Measurements from ENCODE around the gene ZNF211. TPM values are rescaled to one million over a fixed set of nuclear protein-coding genes. Genes with fewer than 3 reads are reported as not detected.

ZNF211 gene
- total and polyA plus RNA-seq, 2 donors (not counting 3 experiments of a cell fraction or from before 2014, with no cell fraction given): 4.7 to 9.4 TPM

DNA sequence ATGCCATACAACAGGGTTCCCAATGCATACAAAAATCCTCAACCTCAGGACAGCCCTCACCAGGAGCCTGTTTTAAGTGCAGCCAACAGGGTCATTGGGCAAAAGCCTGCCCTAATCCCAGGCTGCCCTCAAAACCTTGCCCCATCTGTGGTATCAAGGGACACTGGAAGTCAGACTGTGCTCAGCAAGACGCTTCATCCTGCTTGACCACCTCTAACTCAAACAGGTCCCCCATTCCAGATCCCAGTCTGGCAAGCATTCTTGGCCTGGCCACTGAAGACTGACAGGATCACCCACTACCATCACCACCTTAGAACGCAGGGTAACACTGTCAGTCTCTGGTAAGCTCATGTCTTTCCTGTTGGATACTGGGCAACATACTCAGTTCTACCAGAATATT is 20.7 kb downstream of the ZNF211 start:
- no peak for DNase-seq (ENCODE audit: low read depth, low spot score)
- TF ChIP-seq EZH2 (IDR thresholded peaks at IDR 0.05; ENCODE audit: borderline replicate concordance, low read depth, low read length, severe bottlenecking): no peak
- no peak for TF ChIP-seq GATA2 (IDR thresholded peaks at IDR 0.05; ENCODE audit: insufficient read depth, insufficient read length, low read depth, low read length)
- TF ChIP-seq, protein P1, sequence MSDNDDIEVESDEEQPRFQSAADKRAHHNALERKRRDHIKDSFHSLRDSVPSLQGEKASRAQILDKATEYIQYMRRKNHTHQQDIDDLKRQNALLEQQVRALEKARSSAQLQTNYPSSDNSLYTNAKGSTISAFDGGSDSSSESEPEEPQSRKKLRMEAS (IDR thresholded peaks at IDR 0.05; ENCODE audit: insufficient read depth, insufficient read length): no peak
- TF ChIP-seq POLR2A (IDR thresholded peaks at IDR 0.05; ENCODE audit: low read depth, low read length): no peak
- no peak for TF ChIP-seq JUN (IDR thresholded peaks at IDR 0.05; ENCODE audit: borderline replicate concordance, insufficient read depth, insufficient read length, low read depth)
- no peak for TF ChIP-seq MYC (IDR thresholded peaks at IDR 0.05; ENCODE audit: low read depth, low read length)
- TF ChIP-seq FOS (IDR thresholded peaks at IDR 0.05; ENCODE audit: borderline replicate concordance, insufficient read depth, low read length): no peak
- TF ChIP-seq, protein P2, sequence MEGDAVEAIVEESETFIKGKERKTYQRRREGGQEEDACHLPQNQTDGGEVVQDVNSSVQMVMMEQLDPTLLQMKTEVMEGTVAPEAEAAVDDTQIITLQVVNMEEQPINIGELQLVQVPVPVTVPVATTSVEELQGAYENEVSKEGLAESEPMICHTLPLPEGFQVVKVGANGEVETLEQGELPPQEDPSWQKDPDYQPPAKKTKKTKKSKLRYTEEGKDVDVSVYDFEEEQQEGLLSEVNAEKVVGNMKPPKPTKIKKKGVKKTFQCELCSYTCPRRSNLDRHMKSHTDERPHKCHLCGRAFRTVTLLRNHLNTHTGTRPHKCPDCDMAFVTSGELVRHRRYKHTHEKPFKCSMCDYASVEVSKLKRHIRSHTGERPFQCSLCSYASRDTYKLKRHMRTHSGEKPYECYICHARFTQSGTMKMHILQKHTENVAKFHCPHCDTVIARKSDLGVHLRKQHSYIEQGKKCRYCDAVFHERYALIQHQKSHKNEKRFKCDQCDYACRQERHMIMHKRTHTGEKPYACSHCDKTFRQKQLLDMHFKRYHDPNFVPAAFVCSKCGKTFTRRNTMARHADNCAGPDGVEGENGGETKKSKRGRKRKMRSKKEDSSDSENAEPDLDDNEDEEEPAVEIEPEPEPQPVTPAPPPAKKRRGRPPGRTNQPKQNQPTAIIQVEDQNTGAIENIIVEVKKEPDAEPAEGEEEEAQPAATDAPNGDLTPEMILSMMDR (IDR thresholded peaks at IDR 0.05; ENCODE audit: extremely low read depth in 1 of 2, insufficient read depth in 1 of 2, low read depth in 1 of 2, low read length in 2 of 2): no peak
- TF ChIP-seq POLR2AphosphoS5 (IDR thresholded peaks at IDR 0.05; ENCODE audit: insufficient read depth, low read depth, low read length): no peak
- Histone ChIP-seq H3K27me3 (ENCODE audit: control insufficient read depth in 2 of 2, insufficient read depth in 2 of 2, low read length in 2 of 2) (no peaks in the 10 kb centered on the region), H3K9ac (replicated peaks; ENCODE audit: extremely low read depth, insufficient read depth, low read length) (no peak overlapping the region), H3K4me1 (ENCODE audit: control insufficient read depth, extremely low read depth, insufficient read depth, low read length) (no peaks in the 10 kb centered on the region), H3K9me3 (replicated peaks; ENCODE audit: control insufficient read depth, insufficient read depth, low read length) (no peaks in the 10 kb centered on the region), H3K27ac (ENCODE audit: insufficient read depth, low read depth, low read length) (no peak overlapping the region), H3K4me2 (ENCODE audit: insufficient read depth, low read length) (no peak overlapping the region), H3K36me3 (ENCODE audit: control insufficient read depth in 2 of 2, extremely low read depth in 1 of 2, insufficient read depth in 2 of 2, low read length in 2 of 2) (no peaks in the 10 kb centered on the region), H3K79me2 (ENCODE audit: control insufficient read depth, insufficient read depth, low read length) (no peaks in the 10 kb centered on the region), H3K4me3 (replicated peaks in 1 of 3; ENCODE audit: insufficient read depth in 1 of 3, low read depth in 1 of 3, low read length in 3 of 3) (no peak overlapping the region), H4K20me1 (replicated peaks; ENCODE audit: control insufficient read depth, extremely low read depth, insufficient read depth, low read length) (no peaks in the 10 kb centered on the region), H3K9me1 (replicated peaks; ENCODE audit: control insufficient read depth, extremely low read depth, insufficient read depth, low read length) (no peaks in the 10 kb centered on the region), H2AFZ (ENCODE audit: low read depth, low read length) (no peak overlapping the region)
- BruUV-seq (replicated peaks): no TSS peak
- POLR2A ChIA-PET: no interaction called here
- no peak for FAIRE-seq
- intact Hi-C loops (cut with micrococcal nuclease): no loop called here
- CTCF ChIA-PET: no interaction called here
- dilution Hi-C loops (cut with MboI; ENCODE audit: extremely low pct_ligation_motif_present, low sequenced_read_pairs): no loop called here

Measured in endothelial cell of umbilical vein (primary cell).